GM23248 (cell line): Measurements from ENCODE around the gene COL15A1. TPM values are rescaled to one million over a fixed set of nuclear protein-coding genes. Genes with fewer than 3 reads are reported as not detected.

Experiments
- DNase-seq: peaks from one replicate; pipeline ENCODE4 v3.0.0-alpha.2; 2015
- H2AFZ ChIP-seq: fragments of 200-600 bp; sonication (generic); 2 replicates; pipeline ENCODE4 v1.6.1; 2016; ENCODE audit warnings: antibody characterized with exemption
- H3F3A ChIP-seq: fragments of 200-600 bp; sonication (generic); 2 replicates; pipeline ENCODE4 v1.6.1; 2016; ENCODE audit warnings: mild to moderate bottlenecking, antibody characterized with exemption, mixed run types; ENCODE audit not compliant: insufficient read depth
- H3K27ac ChIP-seq: fragments of 200-600 bp; sonication (generic); 2 replicates; pipeline ENCODE4 v1.5.1; 2016; ENCODE audit warnings: mild to moderate bottlenecking
- H3K27me3 ChIP-seq: fragments of 200-600 bp; sonication (generic); replicated peaks from 2 replicates; pipeline ENCODE4 v1.6.1; 2016; ENCODE audit warnings: mild to moderate bottlenecking; ENCODE audit not compliant: insufficient read depth
- H3K36me3 ChIP-seq: fragments of 200-600 bp; sonication (generic); 2 replicates; pipeline ENCODE4 v1.6.1; 2016; ENCODE audit warnings: low read depth, mild to moderate bottlenecking
- H3K4me1 ChIP-seq: fragments of 200-600 bp; sonication (generic); 2 replicates; pipeline ENCODE4 v1.6.1; 2016; ENCODE audit warnings: mild to moderate bottlenecking; ENCODE audit not compliant: insufficient read depth
- H3K4me2 ChIP-seq: fragments of 200-600 bp; sonication (generic); one replicate; pipeline ENCODE4 v1.6.1; 2016; ENCODE audit warnings: mild to moderate bottlenecking; ENCODE audit not compliant: unreplicated experiment
- H3K4me3 ChIP-seq: fragments of 200-600 bp; sonication (generic); 2 replicates; pipeline ENCODE4 v1.5.1; 2016; ENCODE audit warnings: mild to moderate bottlenecking
- H3K79me2 ChIP-seq: fragments of 200-600 bp; sonication (generic); 2 replicates; pipeline ENCODE4 v1.6.1; 2016; ENCODE audit warnings: mild to moderate bottlenecking; ENCODE audit not compliant: insufficient read depth
- H3K9ac ChIP-seq: fragments of 200-600 bp; sonication (generic); 2 replicates; pipeline ENCODE4 v1.6.1; 2016; ENCODE audit warnings: mild to moderate bottlenecking
- H3K9me2 ChIP-seq: fragments of 200-600 bp; sonication (generic); 2 replicates; pipeline ENCODE4 v1.6.1; 2016; ENCODE audit warnings: mixed run types, mild to moderate bottlenecking, moderate library complexity; ENCODE audit not compliant: insufficient read depth
- H3K9me3 ChIP-seq: fragments of 200-600 bp; sonication (generic); one replicate; pipeline ENCODE4 v1.6.1; 2017; ENCODE audit warnings: low read depth
- H4K20me1 ChIP-seq: fragments of 200-600 bp; sonication (generic); 2 replicates; pipeline ENCODE4 v1.6.0; 2016; ENCODE audit not compliant: insufficient read depth
- EZH2 ChIP-seq: fragments of 200-600 bp; sonication (generic); IDR thresholded peaks from 2 replicates; pipeline ENCODE4 v1.6.1; 2018; ENCODE audit warnings: antibody characterized with exemption, mild to moderate bottlenecking; ENCODE audit not compliant: insufficient read depth, poor library complexity, severe bottlenecking
- EZH2phosphoT487 ChIP-seq: fragments of 200-600 bp; sonication (generic); IDR thresholded peaks from 2 replicates; pipeline ENCODE4 v1.6.1; 2018; ENCODE audit warnings: antibody characterized with exemption, moderate library complexity, mild to moderate bottlenecking, low read depth; ENCODE audit not compliant: insufficient read depth
- WGBS, 2 experiments: methylation state at CpG; one replicate each; pipeline ENCODE4 v1.1.6; 2015 to 2017; ENCODE audit warnings: low lambda C conversion rate in 2 of 2, low coverage in 1 of 2; ENCODE audit errors: missing lambda C conversion rate in 2 of 2; 5-methylcytosine and 5-hydroxymethylcytosine counted together
- in situ Hi-C: fragments of 300-500 bp; cut with MboI; formaldehyde crosslinking; loops from 2 replicates; pipeline ENCODE4 v1.15.0; 2020
- polyA plus RNA-seq: library from polyadenylated mRNA; unstranded; fragments of >200 nt; fragmentation: Nextera tagmentation; extraction: Ambion mirVana; gene quantifications from 2 replicates; pipeline ENCODE4 v1.2.1, GENCODE V29; 2016
- total RNA-seq: library from RNA; depleted of rRNA; stranded (reverse); fragments of >200 nt; shearing (Covaris generic); gene quantifications from 2 replicates; pipeline ENCODE4 v1.2.3, GENCODE V29; 2014

COL15A1 gene
- total and polyA plus RNA-seq, 2 experiments from 2014 or later: 9.7 to 16.8 TPM

- DNase-seq: no peak
- Histone ChIP-seq H3K27me3 (no peaks in the 10 kb centered on the region), H3K9me2 (no peaks in the 10 kb centered on the region), H3K4me3 (no peak overlapping the region), H3K27ac (no peak overlapping the region), H3K79me2 (no peaks in the 10 kb centered on the region), H2AFZ (no peak overlapping the region), H3K4me2 (no peak overlapping the region), H4K20me1 (no peaks in the 10 kb centered on the region), H3K9me3 (no peaks in the 10 kb centered on the region), H3K36me3 (no peaks in the 10 kb centered on the region), H3K9ac (no peak overlapping the region), H3K4me1 (peaks cover 21% of the 10 kb centered on the region), H3F3A (peaks cover 4% of the 10 kb centered on the region)
- TF ChIP-seq EZH2phosphoT487: no peak
- no peak for TF ChIP-seq EZH2
- 88 to 92% methylated on average over 4 of the region's 4 CpGs for WGBS, 2 experiments
- in situ Hi-C loops: no loop called here
Observed at GRCh38 chr9:98967680-98968079, 24.0 kb downstream of the COL15A1 start.

GRCh38 chr9:98968601-98969337 is 25.1 kb downstream of the COL15A1 start:
- 87 to 96% methylated on average over 6 of the region's 6 CpGs for WGBS, 2 experiments
- H4K20me1 ChIP-seq: no peaks in the 10 kb centered on the region

GRCh38 chr9:98970532-98971041 is 26.9 kb downstream of the COL15A1 start:
- Histone ChIP-seq H3K9me3 (no peaks in the 10 kb centered on the region), H3K27ac (no peak overlapping the region), H3K9ac (no peak overlapping the region), H3K4me2 (no peak overlapping the region), H3K36me3 (no peaks in the 10 kb centered on the region), H2AFZ (no peak overlapping the region), H3K27me3 (peaks cover 7% of the 10 kb centered on the region; the same call in 1 of the 2 replicates), H3K9me2 (no peaks in the 10 kb centered on the region), H3F3A (no peaks in the 10 kb centered on the region), H4K20me1 (no peaks in the 10 kb centered on the region), H3K4me1 (peaks cover 13% of the 10 kb centered on the region), H3K4me3 (no peak overlapping the region), H3K79me2 (no peaks in the 10 kb centered on the region)
- in situ Hi-C loops: no loop called here
- no peak for DNase-seq
- TF ChIP-seq EZH2phosphoT487 (no peak), EZH2 (no peak)
- 83 to 85% methylated on average over 7 of the region's 7 CpGs for WGBS, 2 experiments

More at GRCh38 chr9:98968601-98969337, 25.1 kb downstream of the COL15A1 start:
- TF ChIP-seq EZH2phosphoT487: no peak
- no peak for TF ChIP-seq EZH2
- no peaks in the 10 kb centered on the region for H3K9me3 ChIP-seq
- 0 out of 2 replicates have a peak, but pooled peaks cover 7% of the 10 kb centered on the region for H3K27me3 ChIP-seq
- H3K79me2 ChIP-seq: no peaks in the 10 kb centered on the region
- H3K36me3 ChIP-seq: no peaks in the 10 kb centered on the region
- no peaks in the 10 kb centered on the region for H3F3A ChIP-seq
- in situ Hi-C loops: no loop called here
- H3K4me2 ChIP-seq: no peak overlapping the region
- no peak overlapping the region for H2AFZ ChIP-seq
- H3K9ac ChIP-seq: no peak overlapping the region
- H3K4me1 ChIP-seq: peaks cover 16% of the 10 kb centered on the region
- DNase-seq: no peak
- H3K27ac ChIP-seq: no peak overlapping the region
- H3K4me3 ChIP-seq: no peak overlapping the region
- no peaks in the 10 kb centered on the region for H3K9me2 ChIP-seq

- Histone ChIP-seq H3K27me3 (peaks cover 7% of the 10 kb centered on the region; the same call in 1 of the 2 replicates), H3K4me1 (peaks cover 12% of the 10 kb centered on the region), H3K4me2 (peak overlapping the region; percentile 50), H4K20me1 (no peaks in the 10 kb centered on the region), H3K36me3 (no peaks in the 10 kb centered on the region), H3K27ac (no peak overlapping the region), H3F3A (no peaks in the 10 kb centered on the region), H3K79me2 (no peaks in the 10 kb centered on the region), H3K9me2 (no peaks in the 10 kb centered on the region), H2AFZ (no peak overlapping the region), H3K9ac (no peak overlapping the region), H3K4me3 (peak overlapping the region; percentile 25; the same call in 1 of the 2 replicates), H3K9me3 (no peaks in the 10 kb centered on the region)
- TF ChIP-seq EZH2phosphoT487: no peak
- TF ChIP-seq EZH2: no peak
- in situ Hi-C loops: no loop called here
- 39 to 41% methylated on average over 20 of the region's 20 CpGs for WGBS, 2 experiments
- peak; percentile 87 for DNase-seq
Observed at GRCh38 chr9:98971168-98971914, 27.6 kb downstream of the COL15A1 start.
